Measurements from ENCODE around the gene CCNL1.
"Not testable (repeated sequence)": the region's sequence is repeated elsewhere in the genome, so short reads cannot be mapped to it uniquely, and the experiment has no call there.

Gene CCNL1

DNA sequence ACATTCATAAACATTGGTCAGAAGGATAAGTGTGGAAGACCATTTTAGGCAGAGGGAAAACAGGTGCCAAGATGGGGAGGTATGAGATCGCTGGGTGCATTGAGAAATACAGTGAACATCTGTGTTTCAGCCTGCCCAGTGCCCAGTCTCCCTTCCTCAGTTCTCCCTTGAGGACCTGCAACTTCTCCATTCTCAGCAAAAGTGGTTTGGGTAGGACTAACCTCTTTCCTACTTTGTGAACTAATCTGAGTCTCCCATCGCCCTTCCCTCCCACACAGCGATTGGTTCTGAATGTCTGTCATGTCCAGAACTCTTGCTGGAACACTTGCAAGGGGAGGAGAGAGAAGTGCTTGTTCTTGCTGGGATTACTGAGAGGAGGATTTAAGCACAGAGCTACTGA lies 10.9 kb upstream of the CCNL1 start:
- DNase-seq (ENCODE audit: low spot score): no peak

DNA sequence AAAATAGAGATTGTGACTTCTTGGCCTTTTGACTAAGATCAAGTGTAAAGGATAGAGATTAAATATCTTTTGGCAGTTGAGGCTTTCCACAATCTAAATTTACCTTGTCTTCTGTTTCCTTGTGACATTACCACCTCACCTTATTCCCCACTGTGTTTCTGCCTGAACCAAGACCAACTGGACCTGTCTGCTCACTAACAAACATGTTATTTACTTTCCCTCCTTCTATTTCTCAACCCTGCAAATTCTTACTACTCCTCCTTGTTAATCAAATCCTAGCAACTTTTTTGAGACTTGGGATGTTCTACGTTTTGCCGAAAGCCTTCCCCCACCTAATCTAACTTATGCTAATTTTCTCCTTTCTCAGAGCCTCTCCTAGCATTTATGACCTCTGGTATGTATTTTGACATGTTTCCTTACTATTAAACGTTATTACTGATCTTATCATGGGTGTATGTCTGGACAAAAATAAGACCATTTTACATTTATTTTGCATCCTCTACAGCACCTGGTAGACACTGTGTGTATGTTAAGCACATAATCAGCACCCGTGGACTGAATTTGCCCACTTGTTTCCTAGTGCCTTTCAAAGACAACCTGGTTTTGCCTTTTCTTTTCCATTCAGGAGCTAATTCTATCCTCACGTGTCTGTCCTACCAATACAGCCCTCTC lies 7.6 kb upstream of the CCNL1 start:
- no peak for DNase-seq (ENCODE audit: low spot score)

DNA sequence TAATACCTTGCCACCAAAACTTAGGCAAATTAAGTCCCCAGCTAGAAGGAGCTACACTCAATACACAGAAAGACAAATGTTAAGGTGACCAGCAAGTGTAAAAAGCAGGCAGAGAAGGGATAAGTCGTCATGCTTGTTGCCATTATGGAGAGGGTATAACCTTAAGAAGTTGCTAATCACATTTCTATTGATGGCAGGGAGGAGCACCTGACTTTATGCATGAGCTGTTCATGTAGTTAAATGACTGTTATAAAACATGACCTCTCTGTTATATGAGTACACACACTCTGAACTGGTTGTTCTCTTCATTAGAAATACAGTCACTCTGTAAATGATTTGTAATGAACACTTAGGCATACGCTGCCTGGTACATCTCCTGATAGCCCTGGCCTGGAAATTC lies 6.6 kb upstream of the CCNL1 start:
- DNase-seq (ENCODE audit: low spot score): no peak

DNA sequence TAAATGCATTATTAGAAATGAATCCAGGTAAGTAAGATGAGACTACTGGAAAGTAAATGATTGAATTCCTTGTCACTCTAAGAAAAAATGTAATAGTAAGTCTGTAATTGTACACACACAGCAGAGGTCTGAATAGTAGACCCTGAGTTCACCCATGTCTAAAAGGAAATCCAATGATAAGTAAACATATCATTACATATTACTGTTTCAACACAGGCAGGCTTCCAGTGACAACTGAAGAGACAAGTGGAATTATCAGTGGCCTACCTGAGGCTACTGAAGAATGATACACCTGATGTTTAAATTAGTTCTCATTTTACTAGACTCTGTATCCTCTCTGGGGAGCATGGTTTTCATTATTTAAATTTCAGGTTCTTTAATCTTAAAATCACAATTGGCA lies 6.2 kb upstream of the CCNL1 start:
- DNase-seq (ENCODE audit: low spot score): no peak

GRCh38 chr3:157163217-157163953 lies 3.4 kb upstream of the CCNL1 start:
- DNase-seq (ENCODE audit: low spot score): no peak

- not testable (repeated sequence) for DNase-seq (ENCODE audit: low spot score)
Measured at GRCh38 chr3:157162620-157163019, 2.7 kb upstream of the CCNL1 start.

DNA sequence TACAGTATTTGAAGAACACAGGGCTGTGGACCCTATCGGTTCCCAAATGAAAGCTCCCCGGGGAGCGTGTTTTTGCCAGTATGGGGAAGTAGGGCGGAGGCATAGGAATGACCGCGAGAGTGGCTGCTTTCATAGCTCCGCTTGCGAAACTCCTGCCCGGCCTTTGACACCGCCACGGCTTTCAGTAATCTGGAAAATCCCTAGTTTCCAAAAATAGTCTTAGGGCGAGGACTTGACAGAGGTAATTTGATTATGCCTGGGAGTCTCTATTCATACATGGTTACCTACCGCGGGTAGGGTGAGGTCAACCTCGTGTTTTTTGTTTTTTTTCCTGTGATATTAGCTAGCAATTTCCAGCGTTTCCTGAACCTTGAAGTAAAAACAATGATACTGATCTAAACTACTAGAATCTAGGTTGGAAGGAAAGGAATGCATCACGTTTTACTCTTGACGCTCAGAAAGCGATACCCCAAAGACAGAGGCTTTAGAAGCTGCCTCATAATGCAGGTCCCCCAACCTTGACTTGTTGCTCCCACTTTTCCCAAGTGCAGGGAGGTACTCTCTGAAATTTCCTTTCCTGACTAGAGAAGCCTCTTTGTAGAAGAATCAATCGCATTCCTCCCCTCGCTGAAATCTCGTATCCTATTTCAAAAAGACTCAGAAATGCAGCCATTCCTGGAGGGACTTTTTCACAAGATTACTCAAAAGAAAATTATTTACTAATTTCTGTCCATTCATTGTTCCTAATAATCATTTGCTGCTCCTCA lies 894 bp upstream of the CCNL1 start:
- DNase-seq (ENCODE audit: low spot score): no peak

DNA sequence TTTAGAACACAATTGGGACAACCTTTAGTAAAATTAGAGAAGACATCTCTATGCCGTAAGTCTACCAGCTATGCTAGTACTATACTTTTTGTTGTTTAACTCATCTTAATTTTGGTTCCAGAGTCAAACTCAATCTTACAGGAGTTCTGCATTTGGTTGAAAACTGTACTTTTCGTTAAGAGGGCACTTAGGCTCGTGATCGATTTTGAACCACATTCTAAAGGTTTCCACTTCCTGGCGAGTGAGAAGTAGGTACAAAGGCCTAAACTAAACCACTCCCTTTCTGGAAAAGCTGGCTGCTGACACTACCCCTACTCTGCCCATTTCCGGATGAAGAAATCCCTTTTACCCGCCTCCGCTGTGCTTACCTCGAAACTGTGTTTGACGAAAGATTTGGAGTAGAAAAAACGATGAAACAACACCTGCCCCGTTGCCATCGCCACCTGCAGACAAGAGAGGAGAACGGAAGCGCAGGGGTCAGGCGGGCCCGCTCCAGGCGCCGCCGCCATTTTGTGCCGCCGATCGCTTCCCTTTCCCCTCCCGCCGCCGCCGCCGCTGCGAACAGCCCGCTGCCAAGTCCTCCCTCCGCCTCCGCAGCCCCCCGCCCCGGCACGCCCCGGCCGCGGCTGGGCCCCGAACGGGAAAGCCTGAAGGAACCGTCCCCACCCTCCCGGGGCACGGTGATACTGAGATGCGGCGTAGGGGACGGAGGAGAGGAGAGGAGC lies 748 bp downstream of the CCNL1 start:
- DNase-seq (ENCODE audit: low spot score): peak; percentile 85

DNA sequence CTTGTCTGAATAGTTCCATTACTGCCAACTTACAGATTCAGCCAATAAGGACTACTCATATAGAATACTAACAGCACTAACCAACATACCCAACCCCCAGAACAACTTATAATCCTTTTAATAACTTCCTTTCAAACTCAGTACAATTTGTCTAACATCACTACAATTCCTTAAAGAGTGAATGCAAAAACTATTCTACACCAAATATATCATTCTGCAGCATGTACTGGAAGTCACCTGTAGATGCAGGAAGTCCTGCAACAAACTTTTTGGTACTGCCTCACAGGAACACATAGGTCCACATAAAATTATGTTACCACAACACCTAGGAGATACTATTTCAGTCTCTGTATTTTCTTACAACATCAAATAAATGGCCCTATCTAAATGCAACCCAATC lies 2.1 kb downstream of the CCNL1 start:
- DNase-seq (ENCODE audit: low spot score): no peak

GRCh38 chr3:157156837-157157635 lies 2.9 kb downstream of the CCNL1 start:
- DNase-seq (ENCODE audit: low spot score): no peak

- no peak for DNase-seq (ENCODE audit: low spot score)
Measured at GRCh38 chr3:157155591-157155990, 4.4 kb downstream of the CCNL1 start.

- DNase-seq (ENCODE audit: low spot score): no peak
Measured at GRCh38 chr3:157154563-157155330, 5.2 kb downstream of the CCNL1 start.

DNA sequence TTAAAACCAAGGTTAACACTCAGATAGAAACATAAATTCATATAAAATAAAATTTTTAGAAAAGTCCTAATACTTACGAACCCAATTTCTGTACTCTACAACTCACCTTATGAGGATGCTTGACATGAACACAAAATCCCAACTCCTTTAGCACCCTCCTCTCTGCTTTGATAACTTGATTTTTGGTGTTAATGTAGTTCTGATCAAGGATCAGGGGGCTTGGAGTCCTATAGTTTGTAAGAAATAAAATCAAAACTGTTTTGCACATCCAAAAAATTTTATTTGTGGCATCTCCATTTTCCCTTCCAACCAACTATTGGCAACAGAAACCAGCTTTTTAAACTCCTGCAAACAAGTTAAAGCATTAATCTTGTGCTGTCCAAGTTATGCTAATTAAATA lies 7.0 kb downstream of the CCNL1 start:
- no peak for DNase-seq (ENCODE audit: low spot score)

- DNase-seq (ENCODE audit: low spot score): no peak
Measured at GRCh38 chr3:157152438-157152837, 7.5 kb downstream of the CCNL1 start.

GRCh38 chr3:157151627-157152026 lies 8.3 kb downstream of the CCNL1 start:
- no peak for DNase-seq (ENCODE audit: low spot score)

DNA sequence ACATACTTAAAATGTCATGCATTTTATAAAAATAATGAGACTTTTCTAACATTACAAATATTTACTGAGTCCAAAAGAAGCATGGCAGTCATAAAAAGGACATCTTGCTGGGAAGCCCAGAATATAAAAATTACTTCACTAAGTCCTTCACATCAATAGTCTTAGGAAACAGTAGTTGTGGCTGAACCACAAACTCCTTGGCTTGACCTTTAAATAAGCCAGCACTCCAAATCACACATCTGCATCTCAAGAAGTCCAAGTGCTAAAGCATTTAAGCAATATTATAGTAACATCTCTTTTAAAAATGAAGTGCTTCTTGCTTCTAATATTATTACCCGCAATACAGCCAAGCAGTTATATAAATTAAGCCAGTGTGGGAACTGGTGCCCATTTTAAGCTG lies 8.8 kb downstream of the CCNL1 start:
- no peak for DNase-seq (ENCODE audit: low spot score)

GRCh38 chr3:157149136-157149696 lies 10.7 kb downstream of the CCNL1 start:
- no peak for DNase-seq (ENCODE audit: low spot score)

GRCh38 chr3:157148196-157148889 lies 11.6 kb downstream of the CCNL1 start:
- no peak for DNase-seq (ENCODE audit: low spot score)

DNA sequence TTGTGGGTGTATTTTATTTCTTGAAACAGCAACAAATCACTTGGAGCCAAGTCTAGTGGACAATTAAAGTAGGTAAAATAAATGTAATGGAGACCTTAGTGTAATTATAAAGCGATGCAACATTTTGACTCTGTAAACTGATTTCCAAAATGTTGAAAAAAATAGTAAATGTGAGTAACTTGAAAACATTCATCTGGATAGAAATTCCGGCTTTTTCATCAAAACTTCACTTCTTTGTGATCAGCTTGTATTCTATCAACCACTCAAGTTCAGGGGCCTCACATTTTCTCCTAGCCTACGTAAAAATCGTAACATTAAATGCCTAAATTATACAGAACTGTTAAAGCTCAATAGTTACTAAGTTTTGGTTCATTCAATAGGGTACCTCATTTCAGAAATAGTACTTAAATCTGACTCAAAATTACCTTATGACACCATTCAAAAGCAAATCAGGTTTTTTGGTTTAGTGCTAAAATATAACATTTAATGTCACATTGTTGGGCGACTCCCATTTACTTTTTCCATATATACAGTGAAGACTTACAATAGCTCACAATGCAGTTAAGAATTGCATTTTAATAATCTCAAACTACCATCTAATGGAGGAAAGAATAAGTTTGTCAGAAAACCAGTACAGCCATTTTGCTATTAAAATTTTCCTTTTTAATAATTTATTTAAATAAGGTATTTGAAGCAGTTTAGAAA lies 12.7 kb downstream of the CCNL1 start:
- no peak for DNase-seq (ENCODE audit: low spot score)
